NCI-H2171 (cell line): ENCODE results near the gene CACFD1.

Source experiments
- DNase-seq: peaks from one replicate; lab custom pipeline; 2025; lab: John Stamatoyannopoulos, UW

CACFD1 gene

GRCh38 chr9:133459476-133460404, at the start of gene CACFD1:
CACFD1 (plus strand) TSS chr9:133459978; CDS start chr9:133460067, 89 bp downstream.
- DNase-seq = peak; percentile 100

GRCh38 chr9:133415170-133415569, 44.6 kb upstream of the CACFD1 start:
- DNase-seq = no peak

GRCh38 chr9:133417541-133418461, 42.0 kb upstream of the CACFD1 start, which contains the start of gene REXO4:
REXO4 (minus strand) TSS chr9:133418010; CDS start chr9:133417844, 166 bp downstream.
- DNase-seq = peak; percentile 96

- no peak for DNase-seq
These were observed 40.8 kb upstream of the CACFD1 start for GRCh38 chr9:133419005-133419404.

- DNase-seq = no peak
These were observed 39.4 kb upstream of the CACFD1 start for GRCh38 chr9:133420392-133420827.

GRCh38 chr9:133421615-133422542, 37.9 kb upstream of the CACFD1 start, which contains the start of gene ADAMTS13:
ADAMTS13 (plus strand) TSS chr9:133422367; CDS start chr9:133422444, 77 bp downstream.
- no peak for DNase-seq

- DNase-seq = no peak
These were observed 36.6 kb upstream of the CACFD1 start for GRCh38 chr9:133423216-133423615.

GRCh38 chr9:133424187-133424586, 35.6 kb upstream of the CACFD1 start:
- no peak for DNase-seq

GRCh38 chr9:133425049-133425632, 34.6 kb upstream of the CACFD1 start:
- DNase-seq = no peak

GRCh38 chr9:133426011-133426410, 33.8 kb upstream of the CACFD1 start:
- DNase-seq = no peak

GRCh38 chr9:133427658-133428348, 32.0 kb upstream of the CACFD1 start:
- DNase-seq = no peak

- DNase-seq = no peak
These were observed 31.1 kb upstream of the CACFD1 start for GRCh38 chr9:133428617-133429101.

GRCh38 chr9:133429214-133429613, 30.6 kb upstream of the CACFD1 start:
- DNase-seq = no peak

GRCh38 chr9:133429641-133430161, 30.1 kb upstream of the CACFD1 start:
- DNase-seq = no peak

GRCh38 chr9:133430244-133430643, 29.5 kb upstream of the CACFD1 start:
- no peak for DNase-seq

GRCh38 chr9:133433351-133433843, 26.4 kb upstream of the CACFD1 start:
- DNase-seq = no peak

- no peak for DNase-seq
These were observed 23.1 kb upstream of the CACFD1 start for GRCh38 chr9:133436681-133437080.

GRCh38 chr9:133437753-133438531, 21.8 kb upstream of the CACFD1 start:
- no peak for DNase-seq

GRCh38 chr9:133439337-133439736, 20.4 kb upstream of the CACFD1 start:
- DNase-seq = no peak
